Measurements from ENCODE around the gene SCPEP1.

The SCPEP1 gene

DNA sequence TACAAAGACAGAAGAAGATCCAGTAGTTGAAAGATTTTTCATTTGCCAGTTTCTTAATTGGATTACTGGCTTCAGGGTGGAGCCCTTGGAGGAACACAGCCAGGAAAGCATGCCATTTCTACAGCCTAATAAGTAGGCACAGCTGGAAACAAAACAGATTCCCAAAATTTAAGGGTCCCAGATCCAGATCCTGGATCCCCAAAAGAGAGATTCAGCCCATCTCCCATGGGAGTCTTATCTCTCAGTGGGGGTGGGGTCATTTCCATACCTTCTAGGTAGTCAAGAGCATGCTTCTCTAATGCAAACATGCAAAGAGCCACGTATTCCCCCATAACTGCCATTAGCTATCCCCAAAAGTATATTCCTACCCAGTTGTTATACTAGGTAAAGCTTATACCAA is 49.9 kb downstream of the SCPEP1 start:
- Mint-ChIP-seq H3K4me1 (no peaks in the 10 kb centered on the region), H3K27ac (no peak overlapping the region), H3K9me3 (peaks cover 11% of the 10 kb centered on the region), H3K27me3 (peaks cover 29% of the 10 kb centered on the region), H3K36me3 (no peaks in the 10 kb centered on the region), H3K4me3 (no peak overlapping the region)
- CTCF ChIA-PET = no interaction called here
- no peak for DNase-seq

- CTCF ChIA-PET = no interaction called here
- Mint-ChIP-seq H3K4me3 (no peak overlapping the region), H3K27ac (no peak overlapping the region), H3K36me3 (no peaks in the 10 kb centered on the region), H3K9me3 (peaks cover 8% of the 10 kb centered on the region), H3K4me1 (no peaks in the 10 kb centered on the region), H3K27me3 (peaks cover 51% of the 10 kb centered on the region)
- no peak for DNase-seq
Observed at GRCh38 chr17:57032343-57032742, 54.4 kb downstream of the SCPEP1 start.

DNA sequence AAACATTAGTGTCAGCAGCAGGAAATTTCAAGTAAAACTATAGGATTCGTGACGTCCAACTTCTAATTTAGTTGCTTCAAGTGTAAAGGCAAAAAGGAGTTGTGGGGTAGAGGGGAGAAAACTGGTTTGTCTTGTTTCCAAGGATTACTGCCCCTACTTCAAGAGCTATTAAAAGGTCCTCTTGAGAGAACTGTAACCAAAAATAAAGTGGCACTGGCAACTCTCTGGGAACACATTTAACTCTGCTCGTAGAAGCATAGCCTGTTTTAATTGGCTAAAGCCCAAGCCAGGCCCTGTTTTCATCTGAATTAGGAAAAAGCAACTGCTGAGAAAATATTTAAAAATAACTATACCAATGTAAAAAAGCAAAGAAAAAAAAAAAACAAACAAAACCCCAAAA is 55.4 kb downstream of the SCPEP1 start:
- Mint-ChIP-seq H3K9me3 (peaks cover 5% of the 10 kb centered on the region), H3K27ac (no peak overlapping the region), H3K27me3 (peaks cover 58% of the 10 kb centered on the region), H3K4me1 (no peaks in the 10 kb centered on the region), H3K36me3 (no peaks in the 10 kb centered on the region), H3K4me3 (no peak overlapping the region)
- CTCF ChIA-PET = no interaction called here
- DNase-seq = no peak

- H3K4me3 Mint-ChIP-seq = no peak overlapping the region
Observed at GRCh38 chr17:57034807-57035754, 57.1 kb downstream of the SCPEP1 start.

DNA sequence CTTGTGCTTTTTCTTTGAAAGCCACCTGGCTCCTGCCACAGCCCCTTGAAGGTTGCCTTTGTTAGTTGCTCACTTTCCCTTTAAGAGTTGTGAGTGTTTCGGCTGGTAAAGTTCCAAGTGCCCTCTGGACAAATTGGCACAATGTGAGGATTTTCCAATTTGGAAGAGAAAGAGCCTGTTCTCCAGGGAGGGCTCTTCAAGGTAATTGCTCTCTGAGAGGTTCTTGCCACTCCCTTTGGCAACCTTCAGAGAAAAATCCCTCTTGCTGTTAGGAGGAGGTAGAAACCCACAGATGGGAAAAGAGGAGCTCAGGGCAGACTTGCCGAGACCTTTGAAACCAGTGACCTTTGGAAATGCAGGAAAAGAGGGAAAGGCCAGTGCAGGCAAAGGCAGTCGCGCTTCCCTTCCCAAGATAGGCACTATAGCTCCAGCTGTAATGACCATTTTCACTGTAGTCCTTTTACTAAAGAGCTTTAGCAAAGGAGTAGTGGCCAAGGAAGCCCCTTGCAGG is 58.1 kb downstream of the SCPEP1 start:
- H3K27ac Mint-ChIP-seq = no peak overlapping the region
- no peaks in the 10 kb centered on the region for H3K36me3 Mint-ChIP-seq
- DNase-seq = no peak
- CTCF ChIA-PET = no interaction called here
- no peaks in the 10 kb centered on the region for H3K9me3 Mint-ChIP-seq
- H3K27me3 Mint-ChIP-seq = peaks cover 61% of the 10 kb centered on the region
- H3K4me1 Mint-ChIP-seq = no peaks in the 10 kb centered on the region
- no peak overlapping the region for H3K4me3 Mint-ChIP-seq

More at GRCh38 chr17:57034807-57035754, 57.1 kb downstream of the SCPEP1 start:
- CTCF ChIA-PET = no interaction called here
- no peaks in the 10 kb centered on the region for H3K36me3 Mint-ChIP-seq
- no peak overlapping the region for H3K27ac Mint-ChIP-seq
- no peaks in the 10 kb centered on the region for H3K4me1 Mint-ChIP-seq
- H3K9me3 Mint-ChIP-seq = no peaks in the 10 kb centered on the region
- no peak for DNase-seq
- H3K27me3 Mint-ChIP-seq = peaks cover 62% of the 10 kb centered on the region

- Mint-ChIP-seq H3K4me1 (no peaks in the 10 kb centered on the region), H3K27ac (no peak overlapping the region), H3K36me3 (no peaks in the 10 kb centered on the region), H3K27me3 (peaks cover 71% of the 10 kb centered on the region), H3K9me3 (no peaks in the 10 kb centered on the region), H3K4me3 (no peak overlapping the region)
- no peak for DNase-seq
- CTCF ChIA-PET = no interaction called here
Observed at GRCh38 chr17:57037411-57037810, 59.5 kb downstream of the SCPEP1 start.

DNA sequence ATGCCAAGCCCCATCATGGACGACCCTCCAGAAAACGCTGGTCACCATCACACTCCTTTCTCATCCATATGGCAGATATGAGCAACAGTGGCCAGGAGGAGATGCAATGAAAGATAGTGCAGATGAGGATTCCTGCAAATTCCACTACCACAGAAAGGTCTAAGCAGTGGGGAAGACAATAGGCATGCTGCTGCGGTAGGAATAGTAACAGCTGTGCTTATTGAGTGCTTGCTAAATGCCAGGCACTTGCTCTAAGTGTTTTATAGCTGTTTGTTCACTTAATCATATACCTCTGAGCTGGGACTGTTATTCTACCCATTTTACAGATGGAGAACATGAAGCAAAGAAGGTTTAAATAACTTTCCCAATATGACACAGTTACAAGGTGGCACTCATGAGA is 60.6 kb downstream of the SCPEP1 start:
- Mint-ChIP-seq H3K27ac (no peak overlapping the region), H3K9me3 (no peaks in the 10 kb centered on the region), H3K4me3 (no peak overlapping the region), H3K4me1 (no peaks in the 10 kb centered on the region), H3K36me3 (no peaks in the 10 kb centered on the region), H3K27me3 (peaks cover 82% of the 10 kb centered on the region)
- no peak for DNase-seq
- CTCF ChIA-PET = no interaction called here

DNA sequence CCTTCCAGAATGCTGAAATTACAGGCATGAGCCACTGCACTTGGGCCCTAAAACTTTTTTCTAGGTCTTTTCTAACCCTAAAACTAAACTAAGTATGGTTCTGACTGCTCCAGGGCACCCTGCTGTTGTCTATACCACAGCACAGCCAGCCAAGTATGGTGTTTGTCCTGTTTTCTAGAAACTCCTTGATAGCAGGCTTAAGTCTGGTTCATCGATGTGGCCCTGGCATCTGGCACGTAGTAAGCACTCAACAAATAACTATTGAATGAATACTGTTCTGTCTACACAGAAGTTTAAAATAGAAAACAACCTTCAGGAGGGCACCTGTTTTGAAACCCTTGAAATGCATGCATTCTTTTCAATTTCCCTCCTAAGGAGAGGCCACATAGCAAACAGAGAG is 62.6 kb downstream of the SCPEP1 start:
- H3K27me3 Mint-ChIP-seq = peaks cover 87% of the 10 kb centered on the region
- CTCF ChIA-PET = no interaction called here

DNA sequence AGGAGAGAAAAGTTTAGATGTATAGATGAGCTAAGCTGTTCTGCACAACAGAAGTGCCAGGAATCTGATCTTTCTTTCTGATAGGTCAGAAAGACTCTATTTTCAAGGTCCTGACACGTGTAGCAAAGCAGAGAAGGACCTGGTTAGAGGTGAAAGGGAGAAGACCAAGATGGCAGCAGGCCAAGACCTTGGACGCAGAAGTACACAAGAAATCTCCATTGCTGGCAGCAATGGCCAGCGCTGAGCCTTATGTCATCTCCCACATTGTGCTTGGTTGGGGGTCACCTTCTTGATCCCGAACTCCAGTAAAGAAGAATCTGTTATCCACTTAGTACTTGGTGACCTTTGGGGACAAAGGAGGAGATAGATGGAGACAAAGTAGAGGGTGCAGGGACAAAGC is 65.3 kb downstream of the SCPEP1 start:
- Mint-ChIP-seq H3K4me1 (peaks cover 24% of the 10 kb centered on the region), H3K36me3 (peaks cover 1% of the 10 kb centered on the region), H3K4me3 (no peak overlapping the region), H3K27ac (no peak overlapping the region), H3K9me3 (no peaks in the 10 kb centered on the region), H3K27me3 (peaks cover 90% of the 10 kb centered on the region)
- CTCF ChIA-PET = no interaction called here
- no peak for DNase-seq

More for the DNA sequence above, 62.6 kb downstream of the SCPEP1 start:
- H3K4me3 Mint-ChIP-seq = no peak overlapping the region
- H3K4me1 Mint-ChIP-seq = peaks cover 6% of the 10 kb centered on the region
- no peak for DNase-seq
- H3K36me3 Mint-ChIP-seq = no peaks in the 10 kb centered on the region
- no peak overlapping the region for H3K27ac Mint-ChIP-seq
- H3K9me3 Mint-ChIP-seq = no peaks in the 10 kb centered on the region

DNA sequence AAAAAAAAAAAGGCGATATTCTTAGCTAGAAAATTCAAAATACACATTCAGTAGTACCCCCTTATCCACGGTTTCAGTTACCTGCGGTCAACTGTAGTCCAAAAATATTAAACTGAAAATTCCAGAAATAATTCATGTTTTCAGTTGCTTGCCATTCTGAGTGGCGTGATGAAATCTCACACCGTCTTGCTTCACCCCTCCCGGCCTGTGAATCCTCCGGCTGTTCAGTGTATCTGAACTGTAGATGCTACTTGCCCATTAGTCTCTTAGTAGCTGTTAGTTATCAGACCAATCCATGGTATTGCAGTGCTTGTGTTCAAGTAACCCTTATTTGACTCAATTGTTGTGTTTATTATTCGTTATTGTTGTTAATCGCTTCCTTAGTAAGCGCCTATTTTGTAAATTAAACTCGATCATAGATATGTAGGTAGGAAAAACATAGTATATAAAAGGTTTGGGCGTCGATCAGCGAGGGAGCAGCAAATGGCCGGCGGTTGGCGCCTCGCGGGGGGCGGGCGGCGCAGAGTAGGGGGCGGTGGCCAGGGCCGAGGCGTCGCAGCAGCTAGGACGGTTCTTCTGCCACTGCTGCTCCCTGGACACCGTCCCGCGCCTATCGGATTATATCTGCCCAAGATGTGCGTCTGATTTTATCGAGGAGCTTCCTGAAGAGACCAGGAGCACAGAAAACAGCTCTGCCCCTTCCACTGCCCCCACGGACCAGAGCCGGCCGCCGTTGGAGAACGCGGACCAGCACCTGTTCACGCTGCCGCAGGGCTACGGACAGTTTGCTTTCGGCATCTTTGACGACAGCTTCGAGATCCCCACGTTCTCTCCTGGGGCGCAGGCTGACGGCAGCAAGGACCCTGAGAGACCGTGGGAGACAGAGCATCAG is 67.3 kb downstream of the SCPEP1 start:
- H3K36me3 Mint-ChIP-seq = peaks cover 1% of the 10 kb centered on the region
- H3K4me3 Mint-ChIP-seq = no peak overlapping the region
- DNase-seq = no peak
- peaks cover 24% of the 10 kb centered on the region for H3K4me1 Mint-ChIP-seq
- no peak overlapping the region for H3K27ac Mint-ChIP-seq
- H3K27me3 Mint-ChIP-seq = peaks cover 82% of the 10 kb centered on the region
- CTCF ChIA-PET = interaction anchor here (0.5 kb wide), 1 partner anchor 51 kb away, joined by 3 read pairs; no protein-coding TSS in a partner anchor
- H3K9me3 Mint-ChIP-seq = no peaks in the 10 kb centered on the region

- Mint-ChIP-seq H3K4me1 (peaks cover 24% of the 10 kb centered on the region), H3K4me3 (peak overlapping the region; percentile 55), H3K9me3 (no peaks in the 10 kb centered on the region), H3K36me3 (peaks cover 1% of the 10 kb centered on the region), H3K27ac (no peak overlapping the region), H3K27me3 (peaks cover 81% of the 10 kb centered on the region)
- peak; percentile 32 for DNase-seq
- CTCF ChIA-PET = interaction anchor here (0.5 kb wide), 1 partner anchor 50 kb away, joined by 3 read pairs; no protein-coding TSS in a partner anchor
Observed at GRCh38 chr17:57045868-57046704, 68.2 kb downstream of the SCPEP1 start.

DNA sequence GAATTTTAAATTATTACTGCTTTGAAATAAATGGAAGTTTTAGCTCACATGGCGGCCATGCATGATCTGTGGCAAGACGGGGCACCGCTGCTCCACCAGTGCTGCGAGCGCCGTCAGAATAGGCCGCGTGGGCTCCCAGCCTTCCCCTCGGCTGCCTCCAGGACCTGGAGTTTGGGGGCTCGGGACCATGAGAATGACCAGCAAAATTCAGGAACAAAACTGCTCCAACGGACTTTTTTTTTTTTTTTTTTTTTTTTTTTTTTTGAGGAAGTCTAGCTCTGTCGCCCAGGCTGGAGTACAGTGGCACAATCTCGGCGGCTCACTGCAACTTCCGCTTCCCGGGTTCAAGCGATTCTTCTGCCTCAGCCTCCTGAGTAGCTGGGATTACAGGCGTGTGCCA is 68.8 kb downstream of the SCPEP1 start:
- Mint-ChIP-seq H3K36me3 (peaks cover 1% of the 10 kb centered on the region), H3K4me3 (no peak overlapping the region), H3K9me3 (no peaks in the 10 kb centered on the region), H3K4me1 (peaks cover 24% of the 10 kb centered on the region), H3K27me3 (peaks cover 79% of the 10 kb centered on the region), H3K27ac (no peak overlapping the region)
- DNase-seq = no peak
- CTCF ChIA-PET = no interaction called here

- Mint-ChIP-seq H3K9me3 (no peaks in the 10 kb centered on the region), H3K27ac (no peak overlapping the region), H3K36me3 (peaks cover 1% of the 10 kb centered on the region), H3K27me3 (peaks cover 65% of the 10 kb centered on the region), H3K4me1 (peaks cover 24% of the 10 kb centered on the region), H3K4me3 (no peak overlapping the region)
- CTCF ChIA-PET = no interaction called here
- no peak for DNase-seq
Observed at GRCh38 chr17:57048096-57048495, 70.2 kb downstream of the SCPEP1 start.

GRCh38 chr17:57050306-57050705 is 72.4 kb downstream of the SCPEP1 start:
- no peak overlapping the region for H3K27ac Mint-ChIP-seq
- no peak overlapping the region for H3K4me3 Mint-ChIP-seq
- peaks cover 28% of the 10 kb centered on the region for H3K4me1 Mint-ChIP-seq
- H3K9me3 Mint-ChIP-seq = no peaks in the 10 kb centered on the region
- CTCF ChIA-PET = no interaction called here
- peaks cover 47% of the 10 kb centered on the region for H3K27me3 Mint-ChIP-seq
- no peak for DNase-seq
- H3K36me3 Mint-ChIP-seq = peaks cover 1% of the 10 kb centered on the region
